Stimulated activated CD4-positive, alpha-beta T cell treated with anti-CD3 and anti-CD28 coated beads, Interleukin-1b, Interleukin-23, amount 100 ng/mL, for 4 hours (primary cell): ENCODE data around the gene YRDC.
"Not testable (repeated sequence)": the region's sequence is repeated elsewhere in the genome, so short reads cannot be mapped to it uniquely, and the experiment has no call there.

ENCODE experiments used
- DNase-seq, 2 donors: peaks; one replicate each; pipeline ENCODE4 v3.0.0-alpha.2; 2020; ENCODE audit warnings: low read depth in 2 of 2

The YRDC gene

GRCh38 chr1:37821481-37821880 is 13.5 kb upstream of the YRDC start:
- DNase-seq: no peak

GRCh38 chr1:37817481-37817880 is 9.5 kb upstream of the YRDC start:
- DNase-seq: no peak

DNA sequence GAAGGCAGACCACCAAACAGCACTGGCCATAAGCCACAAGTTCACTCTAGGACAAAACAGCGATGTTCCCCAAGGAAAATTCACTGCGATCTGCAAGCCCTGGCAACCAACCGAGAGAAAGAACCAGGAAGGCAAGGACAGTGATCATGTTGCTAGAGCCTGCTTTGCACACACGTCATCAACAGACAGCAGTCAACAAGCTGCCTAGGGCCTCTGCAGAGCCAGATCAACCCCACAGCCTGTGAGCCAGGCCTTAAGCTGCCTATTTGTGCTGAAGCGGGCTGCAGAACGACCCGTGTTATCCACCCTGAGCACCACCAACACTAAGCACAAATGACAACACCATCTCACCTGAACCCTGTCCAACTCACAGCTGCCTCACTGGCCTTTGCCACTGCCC is 6.2 kb upstream of the YRDC start:
- DNase-seq: no peak

DNA sequence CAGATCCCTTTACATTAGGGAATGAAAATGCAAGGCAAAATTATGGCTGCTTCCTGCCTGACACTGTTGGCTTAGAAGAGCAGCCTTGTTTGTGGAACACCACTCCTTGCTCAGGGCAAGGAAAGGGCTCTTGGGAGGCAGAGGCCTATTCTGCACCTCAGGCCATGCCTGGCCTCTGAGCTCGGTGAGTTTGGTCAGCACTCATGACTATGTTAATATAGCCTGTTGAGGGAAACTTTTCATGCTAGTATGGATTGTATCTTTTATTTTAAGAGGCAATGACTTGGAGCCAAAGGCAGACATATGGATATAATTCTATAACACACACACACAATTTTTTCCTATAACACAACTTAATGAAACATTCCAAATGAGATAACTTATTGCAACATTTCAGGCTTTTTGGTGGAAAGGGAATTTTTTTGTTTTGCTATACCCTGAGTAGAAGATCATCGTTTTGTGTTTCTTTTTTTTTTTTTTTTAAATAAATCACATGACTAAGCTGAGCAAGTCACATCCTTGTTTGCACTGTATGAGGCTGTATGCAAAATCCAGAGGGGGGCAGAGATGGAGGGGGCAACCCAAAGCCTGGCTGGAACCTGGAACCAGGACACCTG is 5.6 kb upstream of the YRDC start:
- no peak for DNase-seq

GRCh38 chr1:37811027-37811655 is 3.1 kb upstream of the YRDC start:
- DNase-seq: peak; percentile 43 to 54

DNA sequence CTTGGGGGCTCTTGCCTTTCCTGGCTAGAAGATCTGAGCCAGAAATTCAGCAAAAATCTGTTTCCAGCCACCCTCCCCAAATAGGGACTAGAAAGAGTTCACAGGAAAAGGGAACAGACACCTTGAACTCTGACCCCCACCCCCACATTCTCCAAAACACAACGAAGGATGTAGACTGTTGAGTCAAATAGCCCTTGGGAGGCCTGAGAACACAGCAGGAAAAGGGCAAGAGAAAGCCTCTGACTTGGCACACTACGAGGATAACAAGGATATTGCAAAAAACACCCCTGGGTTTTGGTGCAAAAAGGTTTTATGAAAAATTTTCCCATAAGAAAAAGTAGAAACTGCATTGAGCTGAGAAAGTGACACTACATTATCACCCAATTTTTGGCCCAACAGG is 1.9 kb upstream of the YRDC start:
- DNase-seq: no peak

DNA sequence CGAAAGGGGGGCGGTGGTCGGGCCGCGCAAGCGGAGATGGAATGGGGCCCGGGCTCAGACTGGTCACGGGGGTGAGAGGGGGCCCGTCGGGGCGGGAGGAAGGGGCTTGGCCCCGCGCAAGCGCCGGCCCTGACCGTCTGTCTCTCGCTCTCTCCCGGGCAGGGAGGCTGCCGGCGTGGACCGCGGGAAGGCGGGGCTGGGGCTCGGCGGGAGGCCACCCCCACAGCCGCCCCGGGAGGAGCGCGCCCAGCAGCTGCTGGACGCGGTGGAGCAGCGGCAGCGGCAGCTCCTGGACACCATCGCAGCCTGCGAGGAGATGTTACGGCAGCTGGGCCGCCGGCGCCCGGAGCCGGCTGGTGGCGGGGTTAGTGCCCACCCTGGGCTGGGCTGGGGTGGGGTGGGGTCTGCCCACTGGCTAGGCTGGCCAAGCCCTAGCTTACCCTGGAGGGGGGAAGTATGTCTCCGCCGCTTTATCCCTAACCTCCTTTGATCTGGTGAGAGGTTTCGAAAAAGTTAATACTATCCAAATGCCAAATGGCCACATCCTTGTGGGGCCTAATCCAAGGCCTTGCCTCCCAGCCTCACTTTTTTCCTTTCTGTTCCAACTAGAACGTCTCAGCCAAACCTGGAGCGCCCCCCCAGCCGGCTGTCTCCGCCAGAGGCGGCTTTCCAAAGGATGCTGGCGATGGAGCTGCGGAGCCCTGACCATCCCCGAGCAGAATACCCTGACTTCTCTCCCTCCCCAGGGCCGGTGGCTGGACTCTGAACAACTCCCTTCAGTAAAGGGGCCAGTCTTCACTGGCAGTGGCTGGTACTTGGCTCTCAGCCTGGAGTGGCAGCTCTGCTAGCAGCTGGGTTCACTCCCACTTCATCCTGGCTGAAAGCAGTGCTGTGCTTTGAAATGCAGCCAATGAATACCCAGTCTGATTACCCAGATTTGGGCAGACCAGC is 636 bp upstream of the YRDC start:
- DNase-seq: peak in 1 of 2 donors; percentile 42

DNA sequence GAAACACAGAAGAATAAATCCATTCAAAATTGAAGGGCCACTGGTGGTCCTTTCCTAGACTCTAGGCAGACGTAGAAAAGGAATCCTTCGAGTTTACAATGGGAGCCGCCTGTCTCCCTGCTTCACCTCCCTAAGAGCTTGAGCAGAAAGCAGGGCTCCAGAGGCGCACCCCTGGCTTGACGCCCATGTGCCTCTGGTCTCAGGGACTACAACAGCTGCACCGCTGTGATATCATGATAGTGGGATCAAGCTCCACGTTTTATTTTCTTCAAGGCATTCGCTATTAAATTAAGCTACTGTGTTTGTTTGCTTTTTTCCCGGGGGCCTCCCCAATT is 821 bp downstream of the YRDC start:
- DNase-seq: no peak

- no peak for DNase-seq
Measured at GRCh38 chr1:37802439-37802838, 5.6 kb downstream of the YRDC start.

GRCh38 chr1:37797750-37798345 is 10.2 kb downstream of the YRDC start:
- DNase-seq: no peak

DNA sequence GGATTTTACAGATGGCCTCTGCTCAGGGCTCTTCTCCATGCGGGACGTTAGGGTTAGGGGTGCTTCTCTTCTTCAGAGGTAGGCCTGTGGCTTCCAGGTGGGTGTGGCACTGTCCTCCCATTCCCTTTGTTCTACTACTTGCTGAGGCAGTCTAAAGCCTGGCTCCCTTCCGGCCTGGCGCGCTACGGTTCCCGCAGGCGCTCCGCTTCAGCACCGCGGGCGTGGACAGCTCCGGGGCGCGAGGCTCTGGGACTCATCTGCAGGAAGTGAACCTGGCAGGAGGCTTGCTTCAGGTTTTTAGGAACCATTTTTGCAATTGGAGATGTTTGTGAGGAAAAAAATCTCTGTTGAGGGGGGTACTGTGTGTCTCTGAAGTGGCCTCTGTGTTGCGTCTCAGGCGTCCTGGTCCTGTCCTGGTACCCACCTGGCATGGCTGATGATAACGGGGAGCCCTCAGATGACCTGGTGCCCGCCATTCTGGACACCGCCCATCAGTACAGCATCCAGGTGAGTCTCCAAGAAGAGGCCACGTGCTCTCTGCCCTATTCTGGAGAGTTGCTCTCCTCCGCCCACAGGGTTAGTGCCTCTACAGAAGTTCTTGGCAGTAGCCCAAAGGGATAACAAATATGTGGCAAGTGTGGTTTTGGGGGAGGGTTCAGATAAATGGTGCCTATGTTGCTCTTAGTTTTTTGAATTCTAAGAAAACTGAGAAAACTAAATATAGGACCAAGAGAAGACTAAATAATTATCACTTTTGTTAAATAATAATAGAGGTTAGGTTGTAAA is 12.5 kb downstream of the YRDC start:
- peak in 1 of 2 donors; percentile 42 for DNase-seq

- no peak for DNase-seq
Measured at GRCh38 chr1:37794372-37795339, 13.4 kb downstream of the YRDC start.

GRCh38 chr1:37793773-37794371 is 14.1 kb downstream of the YRDC start, which contains the start of gene MANEAL:
TSS of gene MANEAL (plus strand) at chr1:37793847. CDS start at chr1:37794183, 336 bp downstream.
- DNase-seq: peak in 1 of 2 donors; percentile 26

- DNase-seq: no peak
Measured at GRCh38 chr1:37792943-37793686, 14.9 kb downstream of the YRDC start.

DNA sequence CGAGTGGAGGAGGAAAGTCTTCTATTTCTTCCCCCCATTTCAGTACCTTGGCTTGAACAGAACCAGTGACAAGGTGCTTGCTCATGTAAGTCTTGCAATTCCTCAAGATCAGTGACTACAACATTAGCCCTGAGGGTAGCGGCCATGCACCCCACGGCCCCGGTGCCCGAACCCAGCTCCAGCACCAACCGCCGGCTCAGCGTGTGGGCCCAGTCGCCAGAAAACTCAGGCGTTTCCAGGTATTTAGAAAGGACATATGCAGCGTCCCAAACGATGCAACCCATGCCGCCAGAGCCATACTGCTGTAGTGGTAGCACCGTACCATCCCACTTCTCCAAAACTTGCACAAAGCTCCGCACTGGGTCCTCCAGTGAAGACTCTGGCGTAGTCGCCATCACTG is 25.5 kb downstream of the YRDC start:
- DNase-seq: no peak

- DNase-seq: no peak
Measured at GRCh38 chr1:37778654-37779053, 29.4 kb downstream of the YRDC start.

DNA sequence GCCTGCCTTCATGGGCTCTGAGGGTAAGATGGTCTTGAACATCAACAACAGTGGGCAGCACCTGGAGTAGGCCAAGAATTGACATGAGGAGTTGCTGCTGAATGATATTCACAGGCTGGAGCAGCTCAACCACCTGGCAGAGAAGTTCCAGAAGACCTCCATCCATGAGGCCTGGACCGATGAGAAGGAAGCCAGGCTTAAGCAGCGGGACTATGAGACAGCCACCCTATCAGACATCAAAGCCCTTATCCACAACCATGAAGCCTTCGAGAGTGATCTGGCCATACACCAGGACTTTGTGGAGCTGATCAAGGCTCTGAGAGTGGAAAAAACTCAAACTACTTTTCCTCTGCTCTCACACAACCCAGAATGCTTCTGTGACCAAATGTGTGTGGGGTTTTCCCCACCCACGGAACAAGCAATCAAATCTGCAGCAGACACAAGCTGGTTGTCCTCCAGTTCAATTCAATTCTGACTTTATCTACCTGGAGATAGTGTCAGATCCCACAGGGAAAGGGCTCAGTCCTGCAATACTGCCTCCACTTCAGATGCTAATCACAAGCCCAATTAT is 31.0 kb downstream of the YRDC start:
- no peak for DNase-seq

- not testable (repeated sequence) for DNase-seq
Measured at GRCh38 chr1:37771440-37771839, 36.6 kb downstream of the YRDC start.

GRCh38 chr1:37767488-37767887 is 40.5 kb downstream of the YRDC start:
- DNase-seq: no peak
